HG02840 (cell line): Measurements from ENCODE around the gene ZNF175.

Experiments
- ATAC-seq: cut with Tn5 transposase; IDR thresholded peaks from one replicate; pipeline ENCODE4 v1.9.1; 2021; ENCODE audit warnings: mild to moderate bottlenecking, moderate library complexity, moderate number of reproducible peaks; ENCODE audit not compliant: unreplicated experiment, low FRiP score

ZNF175 gene

DNA sequence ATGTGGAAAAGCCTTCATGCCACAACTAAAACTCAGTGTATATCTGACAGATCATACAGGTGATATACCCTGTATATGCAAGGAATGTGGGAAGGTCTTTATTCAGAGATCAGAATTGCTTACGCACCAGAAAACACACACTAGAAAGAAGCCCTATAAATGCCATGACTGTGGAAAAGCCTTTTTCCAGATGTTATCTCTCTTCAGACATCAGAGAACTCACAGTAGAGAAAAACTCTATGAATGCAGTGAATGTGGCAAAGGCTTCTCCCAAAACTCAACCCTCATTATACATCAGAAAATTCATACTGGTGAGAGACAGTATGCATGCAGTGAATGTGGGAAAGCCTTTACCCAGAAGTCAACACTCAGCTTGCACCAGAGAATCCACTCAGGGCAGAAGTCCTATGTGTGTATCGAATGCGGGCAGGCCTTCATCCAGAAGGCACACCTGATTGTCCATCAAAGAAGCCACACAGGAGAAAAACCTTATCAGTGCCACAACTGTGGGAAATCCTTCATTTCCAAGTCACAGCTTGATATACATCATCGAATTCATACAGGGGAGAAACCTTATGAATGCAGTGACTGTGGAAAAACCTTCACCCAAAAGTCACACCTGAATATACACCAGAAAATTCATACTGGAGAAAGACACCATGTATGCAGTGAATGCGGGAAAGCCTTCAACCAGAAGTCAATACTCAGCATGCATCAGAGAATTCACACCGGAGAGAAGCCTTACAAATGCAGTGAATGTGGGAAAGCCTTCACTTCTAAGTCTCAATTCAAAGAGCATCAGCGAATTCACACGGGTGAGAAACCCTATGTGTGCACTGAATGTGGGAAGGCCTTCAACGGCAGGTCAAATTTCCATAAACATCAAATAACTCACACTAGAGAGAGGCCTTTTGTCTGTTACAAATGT is 16.4 kb downstream of the ZNF175 start:
- no peak for ATAC-seq

DNA sequence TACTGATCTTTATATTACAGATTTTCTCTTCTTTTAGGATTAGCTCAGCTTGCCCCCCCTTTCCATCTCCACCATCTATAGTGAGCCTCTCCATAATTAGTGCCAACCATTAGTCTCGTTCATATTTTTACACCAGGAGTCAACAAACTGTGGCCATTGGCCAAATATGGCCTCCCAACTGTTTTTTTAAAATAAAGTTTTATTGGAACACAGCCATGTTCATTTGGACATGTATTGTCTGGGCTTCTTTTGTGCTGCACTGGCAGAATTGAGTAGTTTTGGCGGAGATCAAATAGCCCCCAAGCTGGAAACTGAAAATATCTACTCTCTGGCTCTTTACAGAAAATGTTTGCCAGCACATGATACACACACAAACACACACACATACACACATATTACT is 18.4 kb downstream of the ZNF175 start:
- ATAC-seq: no peak

DNA sequence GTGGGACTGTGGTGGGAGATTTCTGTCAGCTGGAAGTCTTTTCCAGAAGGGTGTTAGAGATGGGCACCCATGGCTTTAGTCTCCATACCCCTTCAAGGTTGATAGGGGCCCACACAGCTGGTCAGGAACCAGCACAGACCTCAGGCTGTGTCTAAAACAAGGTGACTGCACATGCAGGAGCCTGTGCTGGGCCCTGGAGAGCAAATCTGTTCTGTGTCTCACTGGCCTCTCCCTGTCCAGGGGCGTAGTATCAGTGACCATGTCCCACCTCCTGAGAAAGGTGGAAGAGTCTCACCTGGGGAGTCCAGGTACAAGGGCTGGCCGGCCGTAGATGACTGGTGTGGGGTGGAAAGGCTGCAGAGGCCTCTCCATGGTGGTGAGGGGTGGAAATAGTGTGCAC is 19.4 kb downstream of the ZNF175 start:
- ATAC-seq: no peak

DNA sequence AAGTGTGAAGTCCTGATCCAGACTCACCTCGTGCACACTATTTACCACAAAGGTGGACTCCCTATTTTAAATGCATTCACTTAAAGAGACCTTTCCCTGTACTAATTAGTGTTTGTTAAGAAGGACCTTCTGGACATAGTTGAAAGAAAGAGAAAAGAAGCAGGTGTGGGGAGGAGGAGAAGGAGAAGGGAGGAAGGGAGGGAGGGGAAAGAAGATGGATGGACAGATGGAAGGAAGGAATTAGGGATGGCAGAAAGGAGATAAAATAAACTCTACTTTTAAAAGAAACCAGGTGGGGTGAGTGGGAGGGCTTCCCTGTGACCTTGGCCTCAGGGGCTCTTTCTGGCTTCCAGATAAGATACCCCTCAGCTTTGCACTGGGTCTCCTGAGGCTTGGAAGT is 21.4 kb downstream of the ZNF175 start:
- no peak for ATAC-seq

DNA sequence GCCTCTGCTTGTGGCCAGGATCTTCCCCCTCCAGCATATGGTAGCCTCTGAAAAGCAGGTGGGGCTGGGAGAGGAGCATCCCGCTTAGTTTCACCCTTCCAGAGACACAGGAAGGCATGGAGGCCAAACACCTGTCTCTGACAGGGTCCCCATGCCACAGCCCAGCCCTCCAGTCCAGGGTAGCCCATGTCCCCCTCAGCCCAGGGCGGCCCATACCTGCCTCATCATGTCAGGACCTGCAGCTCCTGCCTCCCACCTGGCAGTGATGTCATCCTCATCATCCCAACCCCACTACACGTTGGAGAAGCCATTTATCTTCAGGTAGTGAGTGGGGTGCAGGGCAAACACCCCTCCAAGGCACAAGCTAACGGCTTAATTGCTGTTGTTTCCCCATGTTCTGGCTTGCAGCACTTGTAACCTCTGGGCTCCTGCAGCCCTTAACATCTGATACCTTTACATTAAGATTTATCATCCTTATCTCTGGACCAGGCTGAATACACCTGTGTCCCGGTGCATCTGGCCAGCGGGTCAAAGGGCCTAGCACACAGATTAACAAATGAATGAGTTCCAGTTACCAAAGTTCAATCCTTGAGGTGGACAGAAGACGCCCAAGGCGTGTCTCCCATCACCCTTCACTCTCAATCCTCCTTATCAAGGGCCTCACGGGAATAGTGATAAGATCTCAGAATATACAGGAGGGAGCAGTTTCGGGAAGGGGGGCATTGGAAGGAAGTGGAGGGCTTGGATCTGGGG is 22.2 kb downstream of the ZNF175 start:
- no peak for ATAC-seq

DNA sequence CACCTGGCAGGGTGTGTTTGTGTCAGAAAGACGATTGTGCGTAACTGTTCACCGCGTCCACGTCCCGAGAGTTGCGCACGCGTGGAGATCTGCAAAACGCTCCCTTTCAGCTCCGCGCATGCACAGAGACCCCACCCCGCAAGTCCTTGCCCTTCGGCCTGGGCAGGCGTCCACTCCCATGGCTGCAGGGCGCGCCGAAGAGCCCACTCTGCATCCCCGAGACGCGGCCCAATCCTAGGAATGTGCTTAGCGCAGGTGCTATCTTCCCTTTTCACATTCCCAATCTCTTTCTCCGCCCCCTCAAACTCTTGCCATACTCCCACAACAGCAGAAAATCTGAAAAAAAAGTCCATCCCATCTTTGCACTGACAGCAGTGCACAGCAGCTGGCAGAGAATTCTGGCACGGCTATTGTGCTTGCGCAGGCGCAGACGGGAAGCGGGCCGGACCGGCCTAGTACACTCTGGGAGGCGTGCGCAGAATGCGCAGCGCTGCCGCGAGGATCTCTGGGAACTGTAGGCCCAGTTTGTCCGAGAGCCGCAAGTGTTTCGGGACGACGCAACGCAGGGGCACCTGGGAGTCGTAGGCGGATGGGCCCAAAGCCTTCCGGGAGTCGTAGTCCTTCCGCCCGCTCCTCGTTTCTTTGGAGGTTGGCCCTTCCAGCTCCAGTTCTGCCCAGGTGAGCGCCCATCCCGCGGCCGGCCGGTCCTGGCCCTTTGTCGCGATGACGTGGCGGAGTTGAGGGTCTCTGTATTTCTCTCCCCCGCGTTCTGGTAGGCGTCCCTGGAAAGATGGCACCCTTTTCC is 23.1 kb downstream of the ZNF175 start:
- peak; percentile 98 for ATAC-seq

DNA sequence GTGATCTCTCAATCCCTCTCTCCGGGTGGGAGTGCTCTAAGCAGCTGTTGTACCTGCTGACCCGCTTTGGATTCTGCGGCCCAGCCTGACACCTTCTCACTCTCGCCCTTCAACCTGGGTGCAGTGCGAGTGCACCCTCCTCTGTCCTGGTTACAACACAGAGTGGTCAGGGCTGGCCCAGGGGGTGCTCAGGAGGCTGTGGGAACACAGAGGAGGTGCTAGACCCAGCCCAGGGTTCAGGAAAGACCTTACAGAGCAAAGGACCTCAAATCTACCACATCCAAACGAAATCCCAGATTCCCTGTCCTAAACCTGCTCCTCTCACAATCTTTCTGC is 23.7 kb downstream of the ZNF175 start:
- ATAC-seq: no peak

DNA sequence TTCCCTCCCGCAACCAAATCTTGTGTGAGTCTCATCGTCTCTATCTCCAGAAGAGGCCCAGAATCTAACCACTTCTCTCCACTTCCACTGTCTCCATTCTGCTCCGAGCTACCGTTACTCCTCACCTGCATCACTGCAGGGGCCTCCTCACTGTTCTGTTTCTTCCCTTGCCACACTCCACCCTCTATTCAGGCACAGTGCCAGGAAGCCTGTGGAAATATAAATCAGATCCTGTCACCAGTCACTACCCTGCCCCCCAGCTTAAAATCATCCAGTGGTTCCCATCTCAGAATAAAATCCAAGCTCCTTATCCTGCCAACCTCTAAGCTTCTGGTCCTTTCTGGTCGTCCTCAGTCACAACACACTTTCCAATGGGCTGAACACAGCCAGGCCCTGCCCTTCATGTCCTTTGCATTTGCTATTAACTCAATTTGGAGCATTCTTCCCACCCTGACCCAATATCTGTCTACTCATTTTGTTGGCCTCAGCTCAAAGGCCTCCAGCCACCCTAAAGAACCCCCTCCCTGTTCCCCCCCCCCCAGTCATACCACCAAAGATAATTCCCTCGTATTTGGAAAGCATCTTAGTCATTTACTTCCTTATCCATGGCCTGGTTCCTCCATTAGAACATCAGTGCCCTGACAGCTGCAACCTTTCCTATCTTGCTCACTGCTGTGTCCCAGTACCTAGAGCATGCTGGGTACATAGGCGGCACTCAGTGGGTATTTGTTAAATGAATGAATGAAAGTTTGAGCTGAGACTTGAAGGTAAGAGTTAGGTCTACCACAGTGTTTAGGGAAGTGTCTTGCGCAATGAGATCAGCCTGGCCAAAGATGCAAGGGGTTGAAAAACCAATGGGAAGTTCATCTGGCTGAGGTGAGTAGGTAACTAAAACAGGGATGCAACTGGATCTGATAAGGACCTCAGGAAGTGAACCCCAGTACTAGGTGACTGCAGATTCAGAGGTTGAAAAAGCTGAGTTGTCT is 24.4 kb downstream of the ZNF175 start:
- ATAC-seq: no peak

DNA sequence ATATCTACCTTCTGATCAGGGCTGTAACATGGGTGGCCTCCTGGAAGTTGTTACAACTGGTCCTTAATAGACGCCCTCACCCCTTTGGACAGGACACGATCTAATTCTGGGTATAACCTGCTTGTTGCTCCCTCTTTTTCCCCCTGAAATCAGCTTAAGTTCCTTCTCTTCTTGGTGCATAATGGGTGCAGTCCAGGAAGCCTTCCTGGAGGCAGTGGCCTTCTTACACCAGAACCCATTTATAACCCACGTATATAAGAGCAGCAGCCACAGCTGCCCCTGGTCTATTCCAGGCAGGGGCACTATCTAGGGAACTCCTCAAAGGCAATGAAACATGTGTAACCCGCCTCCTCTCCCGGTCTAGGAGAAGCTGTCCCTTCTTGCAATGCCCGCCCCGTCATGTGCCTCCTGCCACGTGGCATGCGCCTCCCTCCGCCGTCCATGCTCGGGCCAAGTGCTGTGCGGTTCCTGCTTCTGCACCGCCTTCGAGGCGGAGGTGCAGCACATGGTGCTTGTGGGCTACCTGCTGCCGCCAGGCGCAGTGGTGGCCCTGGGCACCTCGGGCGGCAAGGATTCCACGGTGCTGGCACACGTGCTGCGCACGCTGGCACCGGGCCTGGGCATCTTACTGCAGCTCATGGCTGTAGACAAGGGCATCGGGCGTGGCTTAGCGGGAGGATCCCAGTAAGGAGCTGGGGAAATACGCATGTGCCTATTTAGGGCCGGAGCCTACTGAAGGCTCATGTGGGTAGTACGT is 27.3 kb downstream of the ZNF175 start:
- ATAC-seq: no peak

DNA sequence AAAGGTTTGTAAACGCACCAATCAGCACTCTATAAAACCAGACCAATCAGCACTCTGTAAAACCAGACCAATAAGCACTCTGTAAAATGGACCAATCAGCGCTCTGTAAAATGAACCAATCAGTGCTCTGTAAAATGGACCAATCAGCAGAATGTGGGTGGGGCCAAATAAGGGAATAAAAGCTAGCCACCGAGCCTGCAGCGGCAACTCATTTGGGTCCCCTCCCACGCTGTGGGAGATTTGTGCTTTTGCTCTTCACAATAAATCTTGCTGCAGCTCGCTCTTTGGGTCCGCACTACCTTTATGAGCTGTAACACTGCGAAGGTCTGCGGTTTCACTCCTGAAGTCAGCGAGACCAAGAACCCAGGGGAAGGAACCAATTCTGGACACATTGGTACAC is 28.0 kb downstream of the ZNF175 start:
- no peak for ATAC-seq

DNA sequence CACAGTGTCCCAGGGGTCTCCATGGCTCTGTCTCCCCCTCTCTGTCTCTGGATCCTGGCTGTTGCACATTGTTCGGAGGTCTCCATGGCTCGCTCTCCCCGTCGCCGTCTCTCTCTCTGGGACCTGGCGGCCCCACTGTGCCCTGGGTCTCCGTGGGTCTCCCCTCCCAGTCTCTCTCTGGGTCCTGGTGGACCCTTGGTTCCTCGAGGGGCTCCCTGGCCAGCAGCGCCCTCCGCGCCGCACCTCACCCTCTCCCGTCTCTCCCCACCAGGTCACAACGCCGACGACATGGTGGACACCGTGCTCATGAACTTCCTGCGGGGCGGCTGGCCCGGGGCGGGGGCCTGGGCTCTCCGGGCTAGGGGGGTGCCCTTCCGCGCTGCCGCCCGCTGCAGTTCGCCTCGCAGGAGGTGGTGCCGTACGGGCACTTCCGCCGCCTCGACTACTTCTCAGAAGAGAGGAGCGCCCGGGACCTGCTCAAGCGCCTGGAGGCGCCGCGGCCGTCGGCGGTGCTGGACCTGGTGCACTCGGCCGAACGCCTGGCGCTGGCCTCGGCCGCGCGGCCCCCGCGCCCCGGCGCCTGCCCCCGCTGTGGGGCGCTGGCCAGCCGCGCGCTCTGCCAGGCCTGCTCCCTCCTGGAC is 30.0 kb downstream of the ZNF175 start:
- ATAC-seq: no peak

DNA sequence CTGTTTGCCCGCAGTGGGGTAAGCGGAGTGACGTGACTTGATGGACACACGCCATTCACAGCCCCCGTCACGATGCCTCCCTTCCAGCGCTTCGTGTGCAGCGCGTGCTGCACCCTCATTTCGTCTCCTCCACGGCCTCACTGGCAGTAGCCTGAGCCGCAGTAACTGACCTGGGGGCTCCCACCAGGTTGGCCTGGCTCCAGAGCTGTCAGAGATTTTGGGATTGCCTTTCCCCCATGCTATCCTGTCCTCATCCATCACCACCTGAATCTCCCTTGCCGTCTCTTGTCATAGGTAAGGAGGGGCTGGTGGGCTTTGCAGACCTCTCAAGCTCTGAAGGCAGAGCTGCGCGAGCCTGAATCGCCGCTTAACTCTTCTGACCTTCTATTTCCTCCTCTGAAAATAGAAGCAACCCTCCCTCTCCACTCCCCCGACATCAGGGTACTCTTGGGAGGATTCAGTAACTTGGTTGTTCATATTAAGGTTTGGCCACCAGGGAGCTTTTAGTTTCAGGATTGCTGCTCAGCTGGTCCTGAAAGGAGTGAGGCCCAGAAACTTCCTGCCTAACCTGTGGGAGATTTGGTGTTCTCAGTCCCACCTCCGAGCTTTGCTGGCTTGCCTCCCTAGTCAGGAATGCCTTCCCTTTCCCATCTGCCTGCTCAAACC is 31.2 kb downstream of the ZNF175 start:
- no peak for ATAC-seq

DNA sequence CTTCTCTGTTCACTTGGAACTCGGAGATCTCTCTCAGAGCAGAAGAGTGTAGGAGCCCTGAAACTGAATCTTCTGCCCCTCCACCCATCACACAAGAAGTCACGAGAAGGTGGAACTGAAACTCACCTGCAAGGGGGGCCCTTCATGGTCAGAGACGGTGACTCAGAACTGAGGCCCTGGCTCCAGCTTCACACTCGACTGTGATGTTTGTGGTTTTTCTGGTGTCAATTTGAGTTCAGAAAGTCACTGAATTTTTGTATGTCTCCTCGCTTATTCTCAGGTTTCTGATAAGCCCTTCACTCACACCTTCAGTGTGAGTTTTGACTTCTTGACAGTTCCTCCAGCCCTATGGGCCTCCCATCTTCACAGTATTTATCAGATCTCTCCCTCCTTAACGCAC is 36.0 kb downstream of the ZNF175 start:
- ATAC-seq: peak; percentile 95

DNA sequence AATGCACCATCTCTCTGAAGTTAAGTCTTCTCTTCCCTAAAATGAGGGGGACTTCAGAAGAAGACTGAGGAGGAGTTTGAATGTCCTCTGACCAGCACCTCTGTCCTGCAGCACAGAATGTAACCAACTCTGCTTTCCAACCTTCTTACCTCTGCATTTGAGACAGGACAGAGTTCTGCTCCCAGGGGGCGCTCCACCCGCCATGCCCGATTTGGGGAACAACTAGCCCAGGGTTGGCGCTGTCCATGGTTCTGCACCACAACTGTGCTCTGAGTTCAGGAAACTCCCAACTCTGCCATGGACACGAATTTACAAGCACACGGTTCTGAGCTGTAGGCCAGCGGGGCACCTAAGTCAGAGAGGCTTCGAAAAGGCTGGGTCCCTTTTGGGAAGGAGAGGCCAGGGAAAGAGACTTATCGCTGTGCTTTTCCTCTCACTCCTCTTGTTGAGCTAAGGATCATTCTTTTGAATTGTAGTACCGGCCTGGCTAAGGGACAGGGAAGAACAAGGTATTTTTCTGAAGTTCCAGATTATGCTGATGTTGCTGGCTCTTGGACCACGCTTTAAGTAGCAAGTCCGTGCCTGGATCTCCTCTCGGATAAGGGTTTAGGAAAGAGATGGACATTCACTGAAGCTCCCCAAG is 37.0 kb downstream of the ZNF175 start:
- no peak for ATAC-seq

DNA sequence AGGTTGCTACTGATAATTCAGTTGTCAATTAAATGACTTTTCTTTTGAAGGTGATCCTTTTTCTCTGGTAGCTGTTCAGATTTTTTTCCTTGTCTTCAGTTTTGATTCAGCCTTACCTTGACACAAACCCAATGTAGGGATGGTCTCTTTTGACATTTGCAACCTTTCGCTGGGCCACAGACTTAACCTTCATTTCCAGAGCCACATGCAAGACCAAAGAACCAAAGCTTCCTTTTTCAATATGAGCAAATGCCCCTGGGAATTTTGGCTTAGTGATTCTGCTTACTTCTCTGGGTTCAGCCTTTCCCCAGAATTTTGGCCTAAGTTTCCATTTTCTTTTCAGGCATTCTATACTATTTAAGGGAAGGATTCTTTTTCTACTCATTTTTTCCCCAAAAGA is 39.5 kb downstream of the ZNF175 start:
- no peak for ATAC-seq

DNA sequence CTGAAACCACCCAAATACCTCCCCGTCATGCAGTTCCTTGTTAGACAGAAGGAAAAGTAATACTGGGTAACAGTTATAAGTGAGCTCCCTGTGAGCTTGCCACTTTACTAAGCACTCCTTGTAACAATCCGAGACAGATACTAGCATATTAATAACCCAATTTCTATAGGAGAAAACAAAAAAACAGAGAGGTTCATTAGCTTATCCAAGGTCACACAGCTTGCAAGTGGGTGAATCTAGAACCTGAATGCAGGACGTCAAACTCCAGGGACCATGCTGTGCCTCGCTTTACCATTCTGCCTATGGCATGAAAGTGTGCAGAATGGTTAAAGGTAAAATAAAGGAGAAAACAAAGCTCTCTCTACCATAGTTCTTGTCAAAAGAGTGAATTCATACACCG is 43.7 kb downstream of the ZNF175 start:
- no peak for ATAC-seq

DNA sequence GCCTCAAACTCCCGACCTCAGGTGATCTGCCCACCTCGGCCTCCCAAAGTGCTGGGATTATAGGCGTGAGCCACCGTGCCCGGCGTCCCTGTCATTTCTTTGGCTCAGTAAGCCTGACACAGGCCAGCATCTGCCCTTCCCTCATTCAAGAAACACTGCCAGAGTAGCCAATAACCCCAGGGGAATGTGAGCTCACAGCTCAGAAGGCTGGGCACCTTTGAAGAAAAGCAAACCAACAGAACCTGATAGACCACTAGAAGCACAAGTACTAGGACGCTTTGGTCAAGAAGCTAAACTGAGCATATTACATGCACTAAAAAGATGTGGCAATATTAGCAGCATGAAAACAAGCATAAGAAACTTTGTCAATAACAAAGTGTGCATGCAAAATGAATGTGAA is 44.9 kb downstream of the ZNF175 start:
- ATAC-seq: no peak

DNA sequence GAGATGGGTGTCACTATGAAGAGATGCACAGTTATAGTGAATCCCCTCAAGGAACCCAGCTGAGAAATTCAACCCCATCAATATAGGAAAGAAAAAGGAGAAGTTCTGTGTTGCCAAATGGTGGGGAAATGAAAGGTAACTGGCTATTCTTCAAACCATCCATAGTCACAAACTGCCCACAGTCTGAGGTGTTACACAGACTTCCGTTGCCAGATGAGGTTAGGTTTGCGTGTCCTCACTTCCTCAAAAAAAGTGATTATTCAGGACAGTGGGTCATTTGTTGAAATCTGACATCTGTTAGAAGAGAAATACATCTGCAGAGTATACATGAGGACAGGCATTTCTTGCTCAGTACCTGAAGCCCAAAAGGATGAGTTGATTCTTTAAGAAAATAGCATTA is 50.1 kb downstream of the ZNF175 start:
- ATAC-seq: no peak
